HG03558 (cell line): ENCODE data around the gene NAA60.

Experiments used
- ATAC-seq: cut with Tn5 transposase; IDR thresholded peaks from one replicate; pipeline ENCODE4 v1.9.1; 2021; ENCODE audit warnings: moderate number of reproducible peaks; ENCODE audit not compliant: unreplicated experiment; ENCODE audit errors: extremely low read depth

NAA60 gene

DNA sequence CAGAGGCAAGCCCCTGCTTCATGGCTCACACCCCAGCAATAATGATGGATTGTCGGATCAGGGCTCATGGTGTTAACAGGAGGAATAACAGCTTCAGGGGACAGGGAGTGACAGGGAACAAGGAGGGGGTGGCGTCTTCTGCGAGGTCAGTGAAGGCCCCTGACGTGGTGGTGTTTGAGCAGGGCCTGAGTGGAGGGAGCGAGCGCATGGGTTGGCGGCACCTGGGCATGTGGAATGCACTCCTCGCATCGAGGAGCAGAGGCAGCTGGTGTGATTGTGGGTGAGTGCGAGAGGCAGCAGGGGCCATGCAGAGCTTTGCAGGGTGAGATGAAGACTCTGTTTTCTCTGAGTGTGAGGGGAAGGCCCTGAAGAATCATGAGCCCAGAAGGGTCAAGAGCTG is 90.6 kb downstream of the NAA60 start:
- no peak for ATAC-seq

DNA sequence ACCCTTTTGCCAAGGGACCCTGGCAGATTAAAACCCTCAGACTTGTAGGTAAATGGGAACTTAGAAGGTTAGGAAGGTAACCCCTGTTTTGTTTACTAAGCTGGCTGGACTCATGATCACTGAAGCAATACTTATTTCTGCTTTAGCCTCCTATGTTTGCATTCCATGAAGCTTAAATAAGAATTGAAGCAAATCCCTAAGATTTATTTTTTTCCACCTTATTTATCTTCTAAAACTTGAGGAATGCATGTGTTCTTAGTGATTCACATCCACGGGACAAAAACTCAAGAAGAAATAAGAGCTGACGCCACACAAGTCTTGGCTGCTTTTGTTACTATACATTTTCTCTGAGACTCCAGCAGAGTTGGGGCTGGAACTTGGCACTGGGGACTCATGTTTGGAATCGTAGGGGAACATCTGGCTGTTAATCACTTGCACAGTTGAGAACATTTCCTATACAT is 92.8 kb downstream of the NAA60 start:
- no peak for ATAC-seq
